A549 (cell line): Measurements from ENCODE around the gene ERAP2. TPM values are rescaled to one million over a fixed set of nuclear protein-coding genes. Genes with fewer than 3 reads are reported as not detected.

ENCODE experiments used
- ATAC-seq, 2 experiments: fragments of 200-7000 bp in 1 of 2; fragments of >200 bp in 1 of 2; cut with Nextera tagmentation in 1 of 2; cut with Tn5 transposase in 1 of 2; 3 replicates each; pipeline versions ENCODE4 v1.8.0 to v1.9.1; 2018 to 2020; ENCODE audit warnings: mild to moderate bottlenecking in 1 of 2, moderate library complexity in 1 of 2
- CTCF ChIA-PET: fragments of 300-600 bp; sonication (Branson Sonifier 250); formaldehyde crosslinking; extraction: SDS; loops from one replicate; lab custom pipeline; 2021; ENCODE audit warnings: antibody characterized with exemption, inconsistent platforms; lab: Yijun Ruan, JAX
- POLR2A ChIA-PET: fragments of 350-600 bp; formaldehyde crosslinking; extraction: SDS; loops from one replicate; lab custom pipeline; 2021; ENCODE audit warnings: antibody characterized with exemption, inconsistent platforms; lab: Yijun Ruan, JAX
- DNase-seq, 2 experiments: peaks; one replicate each; pipeline versions ENCODE4 v3.0.0 to v3.0.0-alpha.2; 2011 to 2016; ENCODE audit warnings: low read depth in 1 of 2, low spot score in 1 of 2
- FAIRE-seq: peaks from 2 replicates; lab custom pipeline; 2011; peaks lifted over from hg19 to GRCh38; lab: Jason Lieb, UNC
- H3K27ac ChIP-seq, 2 experiments: fragments of >200 bp; sonication (Bioruptor Twin); formaldehyde crosslinking; 3 replicates each; pipeline ENCODE4 v1.5.1; 2016 to 2017
- H3K4me1 ChIP-seq: fragments of >200 bp; sonication (Bioruptor Twin); formaldehyde crosslinking; 3 replicates; pipeline ENCODE4 v1.6.1; 2016
- H3K4me2 ChIP-seq: fragments of >200 bp; sonication (Bioruptor Twin); formaldehyde crosslinking; 3 replicates; pipeline ENCODE4 v1.6.1; 2016
- H3K4me3 ChIP-seq: fragments of >200 bp; sonication (Bioruptor Twin); formaldehyde crosslinking; 3 replicates; pipeline ENCODE4 v1.5.1; 2016
- H3K9me3 ChIP-seq: fragments of >200 bp; sonication (Bioruptor Twin); formaldehyde crosslinking; 3 replicates; pipeline ENCODE4 v1.6.1; 2016
- CBX2 ChIP-seq: fragments of 200-600 bp; sonication (generic); IDR thresholded peaks from 2 replicates; pipeline ENCODE4 v1.6.1; 2016; ENCODE audit warnings: low read depth, mild to moderate bottlenecking, borderline replicate concordance
- CEBPB ChIP-seq, 2 experiments: fragments of >200 bp in 1 of 2; sonication (Bioruptor Twin) in 1 of 2; formaldehyde crosslinking in 1 of 2; IDR thresholded peaks; 2 replicates each; pipeline ENCODE4 v1.6.1; 2012 to 2016
- EHMT2 ChIP-seq: fragments of 200-600 bp; sonication (generic); IDR thresholded peaks from 2 replicates; pipeline ENCODE4 v1.6.1; 2016; ENCODE audit warnings: antibody characterized with exemption, low read depth, mild to moderate bottlenecking, moderate library complexity
- EP300 ChIP-seq, 2 experiments: fragments of >200 bp; sonication (Bioruptor Twin); formaldehyde crosslinking; IDR thresholded peaks; 2 replicates in 1 of 2; 3 replicates in 1 of 2; pipeline ENCODE4 v1.6.1; 2016 to 2017
- ESRRA ChIP-seq: fragments of 150-350 bp; IDR thresholded peaks from 2 replicates; pipeline ENCODE4 v1.6.1; 2014; ENCODE audit warnings: mild to moderate bottlenecking, low read length, borderline replicate concordance
- FOSB ChIP-seq: fragments of 250-450 bp; sonication (Bioruptor Pico); IDR thresholded peaks from 2 replicates; pipeline ENCODE4 v1.5.0; 2020; ENCODE audit warnings: mild to moderate bottlenecking, moderate library complexity
- FOXS1 ChIP-seq: fragments of 250-450 bp; sonication (Bioruptor Pico); IDR thresholded peaks from 2 replicates; pipeline ENCODE4 v1.5.0; 2020; ENCODE audit warnings: mild to moderate bottlenecking, moderate library complexity
- GATA3 ChIP-seq: IDR thresholded peaks from 2 replicates; pipeline ENCODE4 v1.6.1; 2012; ENCODE audit warnings: borderline replicate concordance
- HEYL ChIP-seq: fragments of 250-450 bp; sonication (Bioruptor Pico); IDR thresholded peaks from 2 replicates; pipeline ENCODE4 v1.8.0; 2021; ENCODE audit warnings: mild to moderate bottlenecking, moderate library complexity
- KDM5A ChIP-seq: fragments of 200-600 bp; sonication (generic); IDR thresholded peaks from 2 replicates; pipeline ENCODE4 v1.6.1; 2016; ENCODE audit warnings: antibody characterized with exemption, mild to moderate bottlenecking
- NPAS2 ChIP-seq: fragments of 250-450 bp; sonication (Bioruptor Pico); IDR thresholded peaks from 2 replicates; pipeline ENCODE4 v1.8.0; 2022; ENCODE audit warnings: mild to moderate bottlenecking, moderate library complexity, borderline replicate concordance
- NR3C1 ChIP-seq: fragments of >200 bp; sonication (Bioruptor Twin); formaldehyde crosslinking; IDR thresholded peaks from 3 replicates; pipeline ENCODE4 v1.6.1; 2017
- RAD21 ChIP-seq, 2 experiments: fragments of >200 bp in 1 of 2; sonication (Bioruptor Twin) in 1 of 2; formaldehyde crosslinking in 1 of 2; IDR thresholded peaks in 1 of 2; conservative IDR thresholded peaks in 1 of 2; 2 replicates in 1 of 2; 3 replicates in 1 of 2; pipeline ENCODE4 v1.6.1; 2012 to 2018; ENCODE audit warnings: inconsistent platforms in 1 of 2
- RCOR1 ChIP-seq: fragments of 150-350 bp; IDR thresholded peaks from 2 replicates; pipeline ENCODE4 v1.6.1; 2014; ENCODE audit warnings: antibody characterized with exemption, low read length, low read depth
- SMC3 ChIP-seq: fragments of >200 bp; sonication (Bioruptor Twin); formaldehyde crosslinking; IDR thresholded peaks from 3 replicates; pipeline ENCODE4 v1.6.1; 2018; ENCODE audit warnings: inconsistent platforms
- ZC3H11A ChIP-seq: fragments of 450-650 bp; IDR thresholded peaks from 2 replicates; pipeline ENCODE4 v1.6.1; 2014; ENCODE audit warnings: antibody characterized with exemption, mild to moderate bottlenecking
- ZFP36 ChIP-seq: fragments of 450-650 bp; IDR thresholded peaks from 2 replicates; pipeline ENCODE4 v1.6.1; 2014; ENCODE audit warnings: borderline replicate concordance; ENCODE audit not compliant: partially characterized antibody
- WGBS: methylation state at CpG from one replicate; pipeline ENCODE4 v1.1.6; 2017; ENCODE audit errors: missing lambda C conversion rate; 5-methylcytosine and 5-hydroxymethylcytosine counted together
- polyA plus RNA-seq, 4 experiments: library from polyadenylated mRNA; depleted of rRNA in 3 of 4; stranded (reverse); fragments of >200 nt; fragmentation: RNase III in 1 of 4; extraction: RNeasy Plus Mini Kit Qiagen cat#74134 plus additional on column Dnase treatment in 1 of 4; gene quantifications; 2 replicates in 3 of 4; 3 replicates in 1 of 4; pipeline ENCODE4 v1.2.3, GENCODE V29; 2011 to 2017
- TF ChIP-seq, protein P1 (sequence below): IDR thresholded peaks from 2 replicates; pipeline ENCODE4 v1.6.1; 2012
- TF ChIP-seq, protein P2 (sequence below): fragments of >200 bp; sonication (Bioruptor Twin); formaldehyde crosslinking; IDR thresholded peaks from 3 replicates; pipeline ENCODE4 v1.5.1; 2016
- TF ChIP-seq, protein P3 (sequence below): fragments of 250-450 bp; sonication (Bioruptor Pico); IDR thresholded peaks from 2 replicates; pipeline ENCODE4 v1.5.0; 2021; ENCODE audit warnings: mild to moderate bottlenecking, moderate library complexity, borderline replicate concordance
- TF ChIP-seq, protein P4 (sequence below): fragments of >200 bp; sonication (Bioruptor Twin); formaldehyde crosslinking; IDR thresholded peaks from 2 replicates; pipeline ENCODE4 v1.6.1; 2016

Gene ERAP2
- polyA plus RNA-seq, 2 of the 4 experiments (the other 2 are of a cell fraction), result 1.0 to 2.2 TPM

DNA sequence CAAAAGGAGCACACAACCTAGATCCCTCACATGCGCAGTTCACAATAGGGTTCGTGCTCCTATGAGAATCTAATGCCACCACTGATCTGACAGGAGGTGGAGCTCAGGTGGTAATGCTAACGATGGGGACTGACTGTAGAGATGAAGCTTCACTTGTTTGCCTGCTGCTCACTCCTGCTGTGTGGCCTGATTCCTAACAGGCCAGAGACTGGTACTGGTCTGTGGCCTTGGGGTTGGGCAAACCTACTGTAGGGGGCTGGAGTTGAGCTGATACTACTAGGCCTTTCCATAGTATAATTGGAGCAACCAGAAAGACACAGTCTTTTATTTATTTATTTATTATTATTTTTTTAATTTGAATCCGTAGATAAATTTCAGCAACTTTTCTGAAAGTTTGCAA is 64.8 kb downstream of the ERAP2 start:
- H3K27ac ChIP-seq, result no peak overlapping the region
- peaks cover 17% of the 10 kb centered on the region; the same call in 2 of the 3 replicates for H3K4me1 ChIP-seq
- no peak overlapping the region for H3K4me2 ChIP-seq
- ATAC-seq, result no peak
- H3K4me3 ChIP-seq, result no peak overlapping the region
- no peaks in the 10 kb centered on the region for H3K9me3 ChIP-seq
- DNase-seq, result no peak
- WGBS, result 91% methylated on average over 4 of the region's 4 CpGs
- FAIRE-seq, result no peak
- CTCF ChIA-PET, result no interaction called here
- TF ChIP-seq ESRRA (no peak), NR3C1 (no peak), RAD21 (conservative IDR thresholded peaks at IDR 0.05 in 1 of 2, IDR thresholded peaks at IDR 0.05 in 1 of 2) (no peak), CBX2 (no peak), SMC3 (no peak), FOXS1 (no peak), GATA3 (no peak), RCOR1 (no peak), NPAS2 (CRISPR knock-in tag) (no peak), FOSB (CRISPR knock-in tag) (no peak), ZFP36 (no peak), CEBPB (IDR thresholded peaks at IDR 0.05) (no peak), EP300 (IDR thresholded peaks at IDR 0.05) (no peak)
- TF ChIP-seq, protein P1, sequence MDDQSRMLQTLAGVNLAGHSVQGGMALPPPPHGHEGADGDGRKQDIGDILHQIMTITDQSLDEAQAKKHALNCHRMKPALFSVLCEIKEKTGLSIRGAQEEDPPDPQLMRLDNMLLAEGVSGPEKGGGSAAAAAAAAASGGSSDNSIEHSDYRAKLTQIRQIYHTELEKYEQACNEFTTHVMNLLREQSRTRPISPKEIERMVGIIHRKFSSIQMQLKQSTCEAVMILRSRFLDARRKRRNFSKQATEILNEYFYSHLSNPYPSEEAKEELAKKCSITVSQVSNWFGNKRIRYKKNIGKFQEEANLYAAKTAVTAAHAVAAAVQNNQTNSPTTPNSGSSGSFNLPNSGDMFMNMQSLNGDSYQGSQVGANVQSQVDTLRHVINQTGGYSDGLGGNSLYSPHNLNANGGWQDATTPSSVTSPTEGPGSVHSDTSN, result no peak
- TF ChIP-seq, protein P2, sequence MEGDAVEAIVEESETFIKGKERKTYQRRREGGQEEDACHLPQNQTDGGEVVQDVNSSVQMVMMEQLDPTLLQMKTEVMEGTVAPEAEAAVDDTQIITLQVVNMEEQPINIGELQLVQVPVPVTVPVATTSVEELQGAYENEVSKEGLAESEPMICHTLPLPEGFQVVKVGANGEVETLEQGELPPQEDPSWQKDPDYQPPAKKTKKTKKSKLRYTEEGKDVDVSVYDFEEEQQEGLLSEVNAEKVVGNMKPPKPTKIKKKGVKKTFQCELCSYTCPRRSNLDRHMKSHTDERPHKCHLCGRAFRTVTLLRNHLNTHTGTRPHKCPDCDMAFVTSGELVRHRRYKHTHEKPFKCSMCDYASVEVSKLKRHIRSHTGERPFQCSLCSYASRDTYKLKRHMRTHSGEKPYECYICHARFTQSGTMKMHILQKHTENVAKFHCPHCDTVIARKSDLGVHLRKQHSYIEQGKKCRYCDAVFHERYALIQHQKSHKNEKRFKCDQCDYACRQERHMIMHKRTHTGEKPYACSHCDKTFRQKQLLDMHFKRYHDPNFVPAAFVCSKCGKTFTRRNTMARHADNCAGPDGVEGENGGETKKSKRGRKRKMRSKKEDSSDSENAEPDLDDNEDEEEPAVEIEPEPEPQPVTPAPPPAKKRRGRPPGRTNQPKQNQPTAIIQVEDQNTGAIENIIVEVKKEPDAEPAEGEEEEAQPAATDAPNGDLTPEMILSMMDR, result no peak
- TF ChIP-seq, protein P3, sequence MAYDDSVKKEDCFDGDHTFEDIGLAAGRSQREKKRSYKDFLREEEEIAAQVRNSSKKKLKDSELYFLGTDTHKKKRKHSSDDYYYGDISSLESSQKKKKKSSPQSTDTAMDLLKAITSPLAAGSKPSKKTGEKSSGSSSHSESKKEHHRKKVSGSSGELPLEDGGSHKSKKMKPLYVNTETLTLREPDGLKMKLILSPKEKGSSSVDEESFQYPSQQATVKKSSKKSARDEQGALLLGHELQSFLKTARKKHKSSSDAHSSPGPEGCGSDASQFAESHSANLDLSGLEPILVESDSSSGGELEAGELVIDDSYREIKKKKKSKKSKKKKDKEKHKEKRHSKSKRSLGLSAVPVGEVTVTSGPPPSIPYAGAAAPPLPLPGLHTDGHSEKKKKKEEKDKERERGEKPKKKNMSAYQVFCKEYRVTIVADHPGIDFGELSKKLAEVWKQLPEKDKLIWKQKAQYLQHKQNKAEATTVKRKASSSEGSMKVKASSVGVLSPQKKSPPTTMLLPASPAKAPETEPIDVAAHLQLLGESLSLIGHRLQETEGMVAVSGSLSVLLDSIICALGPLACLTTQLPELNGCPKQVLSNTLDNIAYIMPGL (CRISPR knock-in tag), result no peak
- POLR2A ChIA-PET, result no interaction called here

DNA sequence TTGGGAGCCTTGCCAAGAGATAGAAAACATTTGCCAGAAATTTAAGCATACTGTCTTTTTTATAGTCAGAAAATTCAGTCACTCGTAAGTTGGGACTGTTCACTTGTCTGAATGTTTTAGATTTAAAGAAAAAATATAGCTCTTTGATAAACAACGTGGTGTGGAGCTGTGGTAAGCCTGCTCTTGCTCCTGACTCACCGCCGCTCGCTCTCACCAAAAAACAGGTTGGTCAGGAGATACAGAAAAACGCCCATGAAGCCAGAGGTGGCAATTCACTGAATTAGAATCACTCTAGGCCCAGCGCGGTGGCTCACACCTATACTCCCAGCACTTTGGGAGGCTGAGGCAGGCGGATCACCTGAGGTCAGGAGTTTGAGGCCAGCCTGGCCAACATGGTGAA is 65.8 kb downstream of the ERAP2 start:
- DNase-seq (no peak), ATAC-seq (no peak), FAIRE-seq (no peak)
- Histone ChIP-seq H3K4me3 (no peak overlapping the region), H3K9me3 (no peaks in the 10 kb centered on the region), H3K27ac (no peak overlapping the region), H3K4me2 (no peak overlapping the region), H3K4me1 (peaks cover 21% of the 10 kb centered on the region; the same call in 2 of the 3 replicates)
- POLR2A ChIA-PET, result no interaction called here
- CTCF ChIA-PET, result no interaction called here
- TF ChIP-seq HEYL (CRISPR knock-in tag) (no peak), NPAS2 (CRISPR knock-in tag) (no peak), RCOR1 (no peak), CBX2 (no peak), ESRRA (no peak), ZC3H11A (no peak), GATA3 (no peak), EHMT2 (no peak), KDM5A (no peak)
- TF ChIP-seq, protein P4, sequence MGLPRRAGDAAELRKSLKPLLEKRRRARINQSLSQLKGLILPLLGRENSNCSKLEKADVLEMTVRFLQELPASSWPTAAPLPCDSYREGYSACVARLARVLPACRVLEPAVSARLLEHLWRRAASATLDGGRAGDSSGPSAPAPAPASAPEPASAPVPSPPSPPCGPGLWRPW, result no peak
- 95% methylated on average over 9 of the region's 9 CpGs for WGBS
